ENCODE results near the gene ATP1A2. TPM values are rescaled to one million over a fixed set of nuclear protein-coding genes. Genes with fewer than 3 reads are reported as not detected.

The ATP1A2 gene
- total and polyA plus RNA-seq, 2 of the 8 experiments (the other 6 are each of a cell fraction or from before 2014, with no cell fraction given), result 39.7 to 40.8 TPM

- TF ChIP-seq CHD7 (IDR thresholded peaks at IDR 0.05; ENCODE audit: insufficient replicate concordance, low read length) (no peak), JUN (IDR thresholded peaks at IDR 0.05; ENCODE audit: low read depth, low read length) (no peak), GABPA (IDR thresholded peaks at IDR 0.05; ENCODE audit: borderline replicate concordance, insufficient read depth, low read length) (no peak), SIRT6 (IDR thresholded peaks at IDR 0.05; ENCODE audit: low read length) (no peak)
These were observed 30.5 kb downstream of the ATP1A2 start (continued) for GRCh38 chr1:160146107-160146506.
